GM19099 (cell line): ENCODE results near the gene STAC2.

ENCODE experiments used
- POLR2A ChIP-seq: IDR thresholded peaks from 3 replicates; pipeline ENCODE4 v1.6.1; 2011; ENCODE audit warnings: low read depth; ENCODE audit not compliant: insufficient read length; ENCODE audit errors: extremely low read depth

STAC2 gene

GRCh38 chr17:39186481-39187002 is 39.2 kb downstream of the STAC2 start:
- no peak for TF ChIP-seq POLR2A

- TF ChIP-seq POLR2A: no peak
These were observed 42.0 kb downstream of the STAC2 start for GRCh38 chr17:39183720-39184119.

DNA sequence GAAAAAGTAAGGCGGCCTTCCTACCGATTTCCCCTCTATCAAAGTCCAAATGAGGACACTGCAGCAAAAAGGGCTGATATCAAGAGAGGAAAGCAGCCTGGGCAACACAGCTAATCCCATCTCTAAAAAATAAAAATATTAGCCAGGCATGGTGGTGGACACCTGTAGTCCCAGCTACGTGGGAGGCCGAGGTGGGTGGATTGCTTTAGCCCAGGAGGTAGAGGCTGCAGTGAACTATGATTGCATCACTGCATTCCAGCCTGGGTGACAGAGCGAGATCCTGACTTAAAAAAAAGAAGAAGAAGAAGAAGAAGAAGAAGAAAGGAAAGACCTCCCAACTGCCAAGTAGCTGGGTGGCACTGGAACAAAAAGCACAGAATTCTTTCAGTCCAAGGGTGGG is 42.7 kb downstream of the STAC2 start:
- no peak for TF ChIP-seq POLR2A

DNA sequence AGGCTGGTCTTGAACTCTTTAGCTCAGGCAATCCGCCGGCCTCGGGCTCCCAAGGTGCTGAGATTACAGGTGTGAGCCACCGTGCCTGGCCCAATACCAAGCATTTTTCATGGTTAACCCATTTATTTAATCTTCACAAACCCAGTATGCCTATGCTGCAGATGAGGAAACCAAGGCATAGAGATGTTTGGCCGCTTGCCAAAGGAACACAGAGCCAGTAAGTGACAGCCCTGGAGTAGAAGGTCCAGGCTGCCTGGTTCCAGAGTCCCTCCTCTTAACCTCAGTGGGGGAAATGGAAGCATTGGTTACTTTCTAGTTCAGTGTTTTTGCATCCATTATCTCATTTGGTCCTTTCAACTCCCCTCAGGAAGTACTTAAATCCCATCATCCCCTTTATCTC is 44.4 kb downstream of the STAC2 start:
- no peak for TF ChIP-seq POLR2A

GRCh38 chr17:39178536-39178935 is 47.2 kb downstream of the STAC2 start:
- TF ChIP-seq POLR2A: no peak

DNA sequence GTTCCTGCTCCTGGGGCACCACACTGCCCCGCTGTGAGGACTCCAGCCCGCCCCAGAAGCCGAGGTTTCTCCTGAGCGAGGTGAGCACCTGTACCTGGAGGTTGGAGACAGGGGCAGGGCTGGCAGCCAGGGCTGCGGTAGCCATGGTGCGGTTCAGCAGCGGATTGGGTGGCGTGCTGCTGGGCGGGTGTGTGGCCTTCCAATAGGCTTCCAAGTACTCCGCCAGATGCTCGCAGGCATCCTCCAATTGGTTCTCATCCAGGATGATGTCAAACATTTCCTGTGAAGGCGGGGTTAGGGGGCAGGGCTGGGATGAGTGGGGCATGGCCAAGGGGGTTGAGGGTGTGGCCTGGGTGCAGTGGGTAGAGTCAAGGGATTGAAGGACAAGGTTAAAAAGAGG is 48.5 kb downstream of the STAC2 start:
- TF ChIP-seq POLR2A: no peak

GRCh38 chr17:39175695-39176093 is 50.1 kb downstream of the STAC2 start:
- TF ChIP-seq POLR2A: no peak

- no peak for TF ChIP-seq POLR2A
These were observed 50.6 kb downstream of the STAC2 start for GRCh38 chr17:39174920-39175694.

GRCh38 chr17:39173526-39174274 is 52.0 kb downstream of the STAC2 start:
- no peak for TF ChIP-seq POLR2A

DNA sequence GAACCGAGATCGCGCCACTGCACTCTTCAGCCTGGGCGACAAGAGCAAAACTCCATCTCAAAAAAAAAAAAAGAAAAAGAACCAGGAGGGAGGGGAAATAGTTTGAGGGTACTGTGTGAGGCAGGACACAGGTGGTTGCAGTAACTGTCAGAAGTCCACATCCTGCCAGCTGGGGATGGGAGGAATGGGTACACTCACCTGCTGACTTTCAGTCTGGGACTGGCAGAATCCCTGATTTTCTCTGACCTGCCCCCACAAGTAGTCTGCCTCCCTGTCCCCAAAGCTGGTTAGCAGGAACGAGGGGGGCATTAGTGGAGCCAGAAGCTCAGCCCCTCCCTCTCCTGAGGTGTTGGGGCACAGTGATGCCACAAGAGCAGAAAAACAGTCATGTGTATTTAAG is 52.7 kb downstream of the STAC2 start:
- no peak for TF ChIP-seq POLR2A

GRCh38 chr17:39171933-39172332 is 53.8 kb downstream of the STAC2 start:
- TF ChIP-seq POLR2A: no peak

DNA sequence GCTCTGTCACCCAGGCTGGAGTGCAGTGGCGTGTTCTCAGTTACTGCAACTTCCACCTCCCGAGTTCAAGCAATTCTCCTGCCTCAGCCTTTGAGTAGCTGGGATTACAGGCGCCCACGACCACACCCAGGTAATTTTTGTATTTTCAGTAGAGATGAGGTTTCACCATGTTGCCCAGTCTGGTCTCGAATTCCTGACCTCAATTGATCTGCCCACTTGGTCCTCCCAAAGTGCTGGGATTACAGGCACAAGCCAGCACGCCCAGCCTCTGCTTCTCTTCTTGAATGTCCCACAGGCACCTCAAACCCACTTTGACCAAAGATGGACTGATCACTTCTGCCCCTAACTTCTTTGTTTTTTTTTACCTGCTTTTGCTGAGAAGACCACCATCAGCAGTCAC is 55.2 kb downstream of the STAC2 start:
- no peak for TF ChIP-seq POLR2A

DNA sequence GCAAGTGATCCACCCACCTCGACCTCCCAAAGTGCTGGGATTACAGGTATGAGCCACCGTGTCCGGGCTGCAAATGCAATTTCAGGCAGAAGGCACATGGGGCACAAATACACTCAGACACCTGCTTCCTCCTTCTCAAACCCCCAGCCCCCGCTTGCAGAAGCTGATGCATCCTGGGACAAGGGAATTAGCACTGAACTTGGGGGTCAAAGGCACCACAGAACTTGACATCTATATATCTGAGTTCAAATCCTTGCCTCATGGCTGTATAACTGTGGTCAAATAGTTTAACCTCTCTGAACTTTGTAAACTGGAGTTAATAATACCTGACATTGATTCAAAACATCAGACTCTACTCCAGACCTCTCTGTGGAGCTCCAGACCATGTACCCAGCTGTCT is 55.6 kb downstream of the STAC2 start:
- no peak for TF ChIP-seq POLR2A

DNA sequence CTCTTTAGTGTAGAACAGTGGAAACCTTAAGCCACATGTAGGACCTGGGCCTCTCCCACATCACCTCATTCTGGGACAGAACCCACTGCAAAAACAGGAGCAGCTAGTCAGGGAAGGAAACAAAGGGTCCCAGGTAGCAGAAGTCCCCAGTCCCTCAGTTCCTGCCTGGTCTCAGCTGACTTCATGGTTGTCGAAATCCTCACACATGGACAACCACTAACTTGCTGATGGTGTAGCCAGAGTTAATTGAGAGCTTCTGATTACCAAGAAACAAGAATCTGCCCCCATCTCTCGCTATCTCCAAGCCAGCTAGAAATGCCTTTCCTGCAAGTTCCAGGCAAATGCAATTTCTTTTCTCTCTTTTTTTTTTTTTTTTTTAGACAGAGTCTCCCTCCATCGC is 56.2 kb downstream of the STAC2 start:
- no peak for TF ChIP-seq POLR2A

DNA sequence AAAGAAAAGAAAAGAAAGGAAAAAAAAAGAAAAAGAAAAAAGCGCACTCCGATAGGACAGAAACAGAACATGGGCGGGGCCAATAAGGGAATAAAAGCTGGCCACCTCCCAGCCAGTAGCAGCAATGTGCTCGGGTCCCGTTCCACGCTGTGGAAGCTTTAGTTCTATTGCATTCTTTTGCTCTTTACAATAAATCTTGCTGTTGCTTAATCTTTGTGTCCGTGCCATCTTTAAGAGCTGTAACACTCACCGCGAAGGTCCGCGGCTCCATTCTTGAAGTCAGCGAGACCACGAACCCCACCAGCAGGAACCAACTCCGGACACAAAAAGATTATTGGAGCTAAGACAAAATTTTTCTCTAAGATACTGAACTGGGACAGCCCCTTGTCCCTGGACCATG is 56.6 kb downstream of the STAC2 start:
- TF ChIP-seq POLR2A: no peak

GRCh38 chr17:39167476-39167875 is 58.3 kb downstream of the STAC2 start:
- no peak for TF ChIP-seq POLR2A
